OCI-LY1 (cell line): ENCODE results near the gene KPTN.
A peak's percentile ranks its signal among the peaks of the same experiment; 100 is the strongest.

Experiments
- CTCF ChIP-seq: fragments of 200-600 bp; sonication (generic), shearing (Covaris generic); IDR thresholded peaks from 2 replicates; pipeline ENCODE4 v1.5.1; 2017; ENCODE audit warnings: mild to moderate bottlenecking, antibody characterized with exemption, low read length, moderate library complexity, mixed read lengths
- EZH2 ChIP-seq: fragments of 200-600 bp; sonication (generic), shearing (Covaris generic); IDR thresholded peaks from 2 replicates; pipeline ENCODE4 v1.8.0; 2017; ENCODE audit warnings: borderline replicate concordance, mixed run types, mild to moderate bottlenecking, antibody characterized with exemption, low read length, moderate library complexity, mixed read lengths

- TF ChIP-seq CTCF (0 out of 2 replicates have a peak, but pooled peaks have one; percentile 3), EZH2 (no peak)
Observed at GRCh38 chr19:47520343-47520806, 36.4 kb upstream of the KPTN start.
